HCT116 (cell line): Measurements from ENCODE around the gene TAF4. TPM values are rescaled to one million over a fixed set of nuclear protein-coding genes. Genes with fewer than 3 reads are reported as not detected.

ENCODE experiments used
- ATAC-seq: fragments of 200-7000 bp; cut with Tn5 transposase; 2 replicates; pipeline ENCODE4 v1.9.1; 2020; ENCODE audit warnings: mild to moderate bottlenecking, moderate library complexity
- BruUV-seq: library from RNA; stranded (reverse); fragments of 400-500 nt; replicated peaks from 2 replicates; lab custom pipeline; 2021; lab: Mats Ljungman, UMichigan
- CTCF ChIA-PET: fragments of 300-600 bp; sonication (Branson Sonifier 250); formaldehyde crosslinking; loops from one replicate; lab custom pipeline; 2021; ENCODE audit warnings: antibody characterized with exemption; lab: Charles Lee
- POLR2A ChIA-PET: fragments of 300-600, 350-600 bp; sonication (Branson Sonifier 250); formaldehyde crosslinking; loops from one replicate; lab custom pipeline; 2021; ENCODE audit warnings: antibody characterized with exemption; lab: Charles Lee
- RAD21 ChIA-PET, 2 experiments: fragments of 300-600 bp; sonication (Branson Sonifier 250); formaldehyde crosslinking; loops; one replicate each; lab custom pipeline; 2023; ENCODE audit warnings: low total read pairs in 2 of 2; ENCODE audit not compliant: uncharacterized antibody in 2 of 2, unreplicated experiment in 2 of 2, low non-redundant PET in 1 of 2; lab: Charles Lee
- DNase-seq: peaks from one replicate; pipeline ENCODE4 v3.0.0-alpha.2; 2010; ENCODE audit warnings: low read depth, low spot score
- H2AFZ ChIP-seq: fragments of 200-600 bp; shearing (Covaris generic), sonication (generic); 2 replicates; pipeline ENCODE4 v1.6.1; 2017; ENCODE audit warnings: low read depth, mixed run types, mixed read lengths, antibody characterized with exemption, low read length; ENCODE audit not compliant: poor library complexity, severe bottlenecking
- H3K27ac ChIP-seq: 2 replicates; pipeline ENCODE4 v1.5.1; 2012; ENCODE audit warnings: low read depth, low read length
- H3K27me3 ChIP-seq: fragments of 200-600 bp; sonication (generic); 2 replicates; pipeline ENCODE4 v1.6.1; 2016; ENCODE audit warnings: mixed run types, low read length, mixed read lengths; ENCODE audit not compliant: insufficient read depth
- H3K36me3 ChIP-seq, 2 experiments: fragments of 200-500 bp in 1 of 2; fragments of 200-600 bp in 1 of 2; sonication (Bioruptor generic) in 1 of 2; sonication (generic) in 1 of 2; 2 replicates each; pipeline versions ENCODE4 v1.5.1 to v1.6.1; 2014 to 2016; ENCODE audit warnings: low read length in 2 of 2, inconsistent platforms in 1 of 2, mixed read lengths in 1 of 2, mixed run types in 1 of 2; ENCODE audit not compliant: insufficient read depth in 2 of 2, control insufficient read depth in 1 of 2
- H3K4me1 ChIP-seq, 2 experiments: fragments of 200-600 bp in 1 of 2; sonication (generic) in 1 of 2; 2 replicates each; pipeline versions ENCODE4 v1.5.1 to v1.6.1; 2012 to 2017; ENCODE audit warnings: low read length in 2 of 2, inconsistent platforms in 1 of 2, mild to moderate bottlenecking in 1 of 2, mixed read lengths in 1 of 2, mixed run types in 1 of 2, moderate library complexity in 1 of 2; ENCODE audit not compliant: insufficient read depth in 2 of 2, control insufficient read depth in 1 of 2
- H3K4me2 ChIP-seq: fragments of 200-600 bp; sonication (generic); 2 replicates; pipeline ENCODE4 v1.6.1; 2017; ENCODE audit warnings: mixed run types, low read length, mixed read lengths
- H3K4me3 ChIP-seq, 2 experiments: fragments of 200-600 bp in 1 of 2; sonication (generic) in 1 of 2; replicated peaks in 1 of 2; 2 replicates each; pipeline ENCODE4 v1.5.1; 2011 to 2016; ENCODE audit warnings: low read length in 2 of 2, control low read depth in 1 of 2, low read depth in 1 of 2, mild to moderate bottlenecking in 1 of 2, mixed read lengths in 1 of 2, mixed run types in 1 of 2
- H3K79me2 ChIP-seq: fragments of 200-600 bp; sonication (generic); 2 replicates; pipeline ENCODE4 v1.6.1; 2017; ENCODE audit warnings: mild to moderate bottlenecking, mixed run types, low read length, moderate library complexity, mixed read lengths; ENCODE audit not compliant: insufficient read depth
- H3K9ac ChIP-seq: fragments of 200-600 bp; sonication (generic); 2 replicates; pipeline ENCODE4 v1.6.1; 2016; ENCODE audit warnings: low read length, mixed read lengths
- H3K9me2 ChIP-seq: fragments of 200-600 bp; sonication (generic), shearing (Covaris generic); 2 replicates; pipeline ENCODE4 v1.6.1; 2017; ENCODE audit warnings: mixed run types, mild to moderate bottlenecking, moderate library complexity; ENCODE audit not compliant: insufficient read depth
- H3K9me3 ChIP-seq, 2 experiments: fragments of 200-500 bp in 1 of 2; fragments of 200-600 bp in 1 of 2; sonication (Bioruptor generic) in 1 of 2; sonication (generic) in 1 of 2; 2 replicates each; pipeline ENCODE4 v1.6.1; 2014 to 2017; ENCODE audit warnings: low read length in 2 of 2, mixed read lengths in 2 of 2, inconsistent platforms in 1 of 2, low read depth in 1 of 2, mild to moderate bottlenecking in 1 of 2, mixed run types in 1 of 2, moderate library complexity in 1 of 2; ENCODE audit not compliant: control insufficient read depth in 1 of 2, insufficient read depth in 1 of 2
- H4K20me1 ChIP-seq: fragments of 200-600 bp; sonication (generic), shearing (Covaris generic); 2 replicates; pipeline ENCODE4 v1.6.1; 2017; ENCODE audit warnings: mixed run types, mild to moderate bottlenecking, moderate library complexity; ENCODE audit not compliant: insufficient read depth
- EZH2phosphoT487 ChIP-seq: fragments of 200-600 bp; IDR thresholded peaks from 2 replicates; pipeline ENCODE4 v1.6.1; 2018; ENCODE audit warnings: antibody characterized with exemption, borderline replicate concordance
- FOSL1 ChIP-seq: IDR thresholded peaks from 2 replicates; pipeline ENCODE4 v1.6.1; 2012; ENCODE audit warnings: low read depth
- RAD21 ChIP-seq: IDR thresholded peaks from 2 replicates; pipeline ENCODE4 v1.6.1; 2012; ENCODE audit warnings: low read depth, mild to moderate bottlenecking
- SP1 ChIP-seq: IDR thresholded peaks from 2 replicates; pipeline ENCODE4 v1.6.1; 2012; ENCODE audit warnings: low read depth
- TCF7L2 ChIP-seq: IDR thresholded peaks from 2 replicates; pipeline ENCODE4 v1.7.0; 2011; ENCODE audit warnings: borderline replicate concordance, inconsistent platforms; ENCODE audit not compliant: insufficient read depth, insufficient read length; ENCODE audit errors: extremely low read depth
- intact Hi-C: fragments of 100-400 bp; cut with micrococcal nuclease; formaldehyde crosslinking; loops from 2 replicates; pipeline ENCODE4 v1.10.0; 2022
- total RNA-seq: library from RNA; stranded (reverse); gene quantifications from one replicate; pipeline ENCODE4 v1.2.1, GENCODE V29; 2021; ENCODE audit not compliant: unreplicated experiment
- TF ChIP-seq, protein P1 (sequence below): IDR thresholded peaks from 2 replicates; pipeline ENCODE4 v1.6.1; 2012
- TF ChIP-seq, protein P2 (sequence below), 3 experiments: fragments of 200-600 bp in 1 of 3; sonication (generic) in 1 of 3; IDR thresholded peaks in 2 of 3; conservative IDR thresholded peaks in 1 of 3; 2 replicates each; pipeline ENCODE4 v1.5.1; 2012 to 2017; ENCODE audit warnings: low read depth in 2 of 3, low read length in 2 of 3, antibody characterized with exemption in 1 of 3, borderline replicate concordance in 1 of 3, control low read depth in 1 of 3, mild to moderate bottlenecking in 1 of 3, mixed read lengths in 1 of 3, mixed run types in 1 of 3, moderate library complexity in 1 of 3; ENCODE audit not compliant: insufficient read depth in 1 of 3
- TF ChIP-seq, protein P3 (sequence below): IDR thresholded peaks from 2 replicates; pipeline ENCODE4 v1.6.1; 2012
- TF ChIP-seq, protein P4 (sequence below): IDR thresholded peaks from 2 replicates; pipeline ENCODE4 v1.6.1; 2011; ENCODE audit warnings: mild to moderate bottlenecking, low read length, moderate library complexity; ENCODE audit not compliant: insufficient replicate concordance; ENCODE audit errors: extremely low read depth

Gene TAF4
- total RNA-seq, 1 experiment from 2014 or later: 26.8 TPM

DNA sequence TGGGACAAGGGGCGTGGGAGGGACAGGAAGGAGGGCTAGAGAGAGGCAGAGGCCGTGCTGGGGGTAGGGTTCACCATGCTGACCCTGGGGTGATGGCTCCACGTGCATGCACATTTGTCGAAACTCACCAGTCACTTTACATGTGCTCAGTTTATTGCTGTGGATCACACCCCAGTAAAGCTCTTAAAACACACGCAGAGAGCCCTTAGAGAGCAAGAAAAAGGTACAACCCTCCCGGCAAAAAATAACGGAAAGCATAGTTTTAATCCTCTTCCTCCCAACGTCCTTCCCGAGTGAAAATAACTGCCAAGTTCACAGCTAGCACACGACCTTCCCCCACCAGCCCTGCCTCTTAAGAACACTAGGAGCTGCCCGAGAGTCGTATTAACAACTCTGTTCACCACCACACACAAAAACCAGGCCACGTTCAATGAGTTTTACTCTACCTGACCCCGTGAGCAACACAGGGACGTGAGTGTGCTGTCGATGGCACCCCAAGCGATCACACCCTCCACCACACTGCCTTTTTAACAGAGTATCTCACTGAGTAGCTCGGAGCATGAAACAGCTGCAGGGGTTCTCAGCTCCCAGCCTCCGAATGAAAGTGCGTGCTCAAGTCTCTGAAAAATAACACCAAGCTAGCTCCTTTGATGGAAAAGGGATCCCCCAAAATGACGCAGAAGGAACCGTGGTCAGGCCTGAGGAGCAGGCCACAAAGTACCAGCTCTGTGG, 39.7 kb downstream of the TAF4 start:
- POLR2A ChIA-PET: no interaction called here
- CTCF ChIA-PET: no interaction called here
- Histone ChIP-seq H2AFZ (no peak overlapping the region), H3K9ac (no peak overlapping the region), H3K4me2 (no peak overlapping the region), H4K20me1 (0 out of 2 replicates have a peak, but pooled peaks cover 4% of the 10 kb centered on the region), H3K4me1 (no peaks in the 10 kb centered on the region), H3K36me3 (no peaks in the 10 kb centered on the region), H3K4me3 (no peak overlapping the region), H3K79me2 (peaks cover 97% of the 10 kb centered on the region), H3K9me3 (no peaks in the 10 kb centered on the region), H3K27ac (no peak overlapping the region), H3K9me2 (no peaks in the 10 kb centered on the region), H3K27me3 (no peaks in the 10 kb centered on the region)
- no peak for TF ChIP-seq RAD21
- no peak for TF ChIP-seq FOSL1
- no peak for TF ChIP-seq TCF7L2
- TF ChIP-seq, protein P1, sequence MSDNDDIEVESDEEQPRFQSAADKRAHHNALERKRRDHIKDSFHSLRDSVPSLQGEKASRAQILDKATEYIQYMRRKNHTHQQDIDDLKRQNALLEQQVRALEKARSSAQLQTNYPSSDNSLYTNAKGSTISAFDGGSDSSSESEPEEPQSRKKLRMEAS: no peak
- no peak for TF ChIP-seq EZH2phosphoT487
- TF ChIP-seq, protein P2, sequence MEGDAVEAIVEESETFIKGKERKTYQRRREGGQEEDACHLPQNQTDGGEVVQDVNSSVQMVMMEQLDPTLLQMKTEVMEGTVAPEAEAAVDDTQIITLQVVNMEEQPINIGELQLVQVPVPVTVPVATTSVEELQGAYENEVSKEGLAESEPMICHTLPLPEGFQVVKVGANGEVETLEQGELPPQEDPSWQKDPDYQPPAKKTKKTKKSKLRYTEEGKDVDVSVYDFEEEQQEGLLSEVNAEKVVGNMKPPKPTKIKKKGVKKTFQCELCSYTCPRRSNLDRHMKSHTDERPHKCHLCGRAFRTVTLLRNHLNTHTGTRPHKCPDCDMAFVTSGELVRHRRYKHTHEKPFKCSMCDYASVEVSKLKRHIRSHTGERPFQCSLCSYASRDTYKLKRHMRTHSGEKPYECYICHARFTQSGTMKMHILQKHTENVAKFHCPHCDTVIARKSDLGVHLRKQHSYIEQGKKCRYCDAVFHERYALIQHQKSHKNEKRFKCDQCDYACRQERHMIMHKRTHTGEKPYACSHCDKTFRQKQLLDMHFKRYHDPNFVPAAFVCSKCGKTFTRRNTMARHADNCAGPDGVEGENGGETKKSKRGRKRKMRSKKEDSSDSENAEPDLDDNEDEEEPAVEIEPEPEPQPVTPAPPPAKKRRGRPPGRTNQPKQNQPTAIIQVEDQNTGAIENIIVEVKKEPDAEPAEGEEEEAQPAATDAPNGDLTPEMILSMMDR (IDR thresholded peaks at IDR 0.05 in 2 of 3, conservative IDR thresholded peaks at IDR 0.05 in 1 of 3; ENCODE audit: borderline replicate concordance in 1 of 3, insufficient read depth in 1 of 3, low read depth in 2 of 3, low read length in 2 of 3): no peak
- no peak for TF ChIP-seq SP1
- TF ChIP-seq, protein P3, sequence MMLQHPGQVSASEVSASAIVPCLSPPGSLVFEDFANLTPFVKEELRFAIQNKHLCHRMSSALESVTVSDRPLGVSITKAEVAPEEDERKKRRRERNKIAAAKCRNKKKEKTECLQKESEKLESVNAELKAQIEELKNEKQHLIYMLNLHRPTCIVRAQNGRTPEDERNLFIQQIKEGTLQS: no peak
- TF ChIP-seq, protein P4, sequence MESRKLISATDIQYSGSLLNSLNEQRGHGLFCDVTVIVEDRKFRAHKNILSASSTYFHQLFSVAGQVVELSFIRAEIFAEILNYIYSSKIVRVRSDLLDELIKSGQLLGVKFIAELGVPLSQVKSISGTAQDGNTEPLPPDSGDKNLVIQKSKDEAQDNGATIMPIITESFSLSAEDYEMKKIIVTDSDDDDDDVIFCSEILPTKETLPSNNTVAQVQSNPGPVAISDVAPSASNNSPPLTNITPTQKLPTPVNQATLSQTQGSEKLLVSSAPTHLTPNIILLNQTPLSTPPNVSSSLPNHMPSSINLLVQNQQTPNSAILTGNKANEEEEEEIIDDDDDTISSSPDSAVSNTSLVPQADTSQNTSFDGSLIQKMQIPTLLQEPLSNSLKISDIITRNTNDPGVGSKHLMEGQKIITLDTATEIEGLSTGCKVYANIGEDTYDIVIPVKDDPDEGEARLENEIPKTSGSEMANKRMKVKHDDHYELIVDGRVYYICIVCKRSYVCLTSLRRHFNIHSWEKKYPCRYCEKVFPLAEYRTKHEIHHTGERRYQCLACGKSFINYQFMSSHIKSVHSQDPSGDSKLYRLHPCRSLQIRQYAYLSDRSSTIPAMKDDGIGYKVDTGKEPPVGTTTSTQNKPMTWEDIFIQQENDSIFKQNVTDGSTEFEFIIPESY: no peak
- RAD21 ChIA-PET: no interaction called here
- BruUV-seq: no TSS peak
- DNase-seq (no peak), ATAC-seq (no peak)
- intact Hi-C loops: no loop called here
